ENCODE measurements around the gene ZNF205. TPM values are rescaled to one million over a fixed set of nuclear protein-coding genes. Genes with fewer than 3 reads are reported as not detected.

ZNF205 gene
- total RNA-seq, 1 experiment from 2014 or later, result 12.1 TPM

DNA sequence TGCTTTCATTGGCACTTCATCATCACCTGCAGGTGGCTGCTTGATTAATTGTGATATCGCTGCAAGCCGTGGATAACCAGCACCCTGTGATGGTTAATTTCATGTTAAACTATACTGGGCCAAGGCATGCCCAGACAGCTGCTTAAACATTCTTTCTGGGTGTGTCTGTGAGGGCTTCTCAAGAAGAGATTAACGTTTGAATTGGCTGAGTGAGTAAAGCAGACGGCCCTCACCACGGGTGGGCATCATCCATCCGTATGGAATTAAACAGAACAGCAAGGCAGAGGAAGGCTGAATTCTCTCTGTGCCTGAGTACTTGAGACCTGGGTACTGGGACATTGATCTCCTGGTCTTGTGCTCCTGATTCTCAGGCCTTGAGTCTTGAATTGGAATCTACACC, 15.4 kb downstream of the ZNF205 start:
- TF ChIP-seq, protein P1, sequence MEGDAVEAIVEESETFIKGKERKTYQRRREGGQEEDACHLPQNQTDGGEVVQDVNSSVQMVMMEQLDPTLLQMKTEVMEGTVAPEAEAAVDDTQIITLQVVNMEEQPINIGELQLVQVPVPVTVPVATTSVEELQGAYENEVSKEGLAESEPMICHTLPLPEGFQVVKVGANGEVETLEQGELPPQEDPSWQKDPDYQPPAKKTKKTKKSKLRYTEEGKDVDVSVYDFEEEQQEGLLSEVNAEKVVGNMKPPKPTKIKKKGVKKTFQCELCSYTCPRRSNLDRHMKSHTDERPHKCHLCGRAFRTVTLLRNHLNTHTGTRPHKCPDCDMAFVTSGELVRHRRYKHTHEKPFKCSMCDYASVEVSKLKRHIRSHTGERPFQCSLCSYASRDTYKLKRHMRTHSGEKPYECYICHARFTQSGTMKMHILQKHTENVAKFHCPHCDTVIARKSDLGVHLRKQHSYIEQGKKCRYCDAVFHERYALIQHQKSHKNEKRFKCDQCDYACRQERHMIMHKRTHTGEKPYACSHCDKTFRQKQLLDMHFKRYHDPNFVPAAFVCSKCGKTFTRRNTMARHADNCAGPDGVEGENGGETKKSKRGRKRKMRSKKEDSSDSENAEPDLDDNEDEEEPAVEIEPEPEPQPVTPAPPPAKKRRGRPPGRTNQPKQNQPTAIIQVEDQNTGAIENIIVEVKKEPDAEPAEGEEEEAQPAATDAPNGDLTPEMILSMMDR (IDR thresholded peaks at IDR 0.05; ENCODE audit: unreplicated experiment), result no peak
- H3K4me1 Mint-ChIP-seq (ENCODE audit: insufficient read depth, unreplicated experiment), result peaks cover 27% of the 10 kb centered on the region
- peak overlapping the region; percentile 14 for H3K4me3 Mint-ChIP-seq (ENCODE audit: unreplicated experiment)
- no TSS peak for BruUV-seq (replicated peaks)
- ChIA-PET POLR2A (interaction anchor here (0.6 to 6.7 kb wide), 9 partner anchors 15 to 69 kb away, joined by 3 to 47 read pairs (median 4); partner anchors contain the start of gene ZNF205), CTCF (interaction anchor here (0.6 to 9.1 kb wide), 9 partner anchors 22 to 527 kb away, joined by 3 to 75 read pairs (median 4); partner anchors contain the start of gene DNASE1)
- H3K36me3 Mint-ChIP-seq (ENCODE audit: insufficient read depth, unreplicated experiment), result peaks cover 52% of the 10 kb centered on the region
- H3K27ac Mint-ChIP-seq (ENCODE audit: low read depth, unreplicated experiment), result no peak overlapping the region
- no peak for DNase-seq (ENCODE audit: unreplicated experiment)
- no peaks in the 10 kb centered on the region for H3K27me3 Mint-ChIP-seq (ENCODE audit: insufficient read depth, unreplicated experiment)
- intact Hi-C loops (cut with micrococcal nuclease), result no loop called here
- no peaks in the 10 kb centered on the region for H3K9me3 Mint-ChIP-seq (ENCODE audit: unreplicated experiment)

DNA sequence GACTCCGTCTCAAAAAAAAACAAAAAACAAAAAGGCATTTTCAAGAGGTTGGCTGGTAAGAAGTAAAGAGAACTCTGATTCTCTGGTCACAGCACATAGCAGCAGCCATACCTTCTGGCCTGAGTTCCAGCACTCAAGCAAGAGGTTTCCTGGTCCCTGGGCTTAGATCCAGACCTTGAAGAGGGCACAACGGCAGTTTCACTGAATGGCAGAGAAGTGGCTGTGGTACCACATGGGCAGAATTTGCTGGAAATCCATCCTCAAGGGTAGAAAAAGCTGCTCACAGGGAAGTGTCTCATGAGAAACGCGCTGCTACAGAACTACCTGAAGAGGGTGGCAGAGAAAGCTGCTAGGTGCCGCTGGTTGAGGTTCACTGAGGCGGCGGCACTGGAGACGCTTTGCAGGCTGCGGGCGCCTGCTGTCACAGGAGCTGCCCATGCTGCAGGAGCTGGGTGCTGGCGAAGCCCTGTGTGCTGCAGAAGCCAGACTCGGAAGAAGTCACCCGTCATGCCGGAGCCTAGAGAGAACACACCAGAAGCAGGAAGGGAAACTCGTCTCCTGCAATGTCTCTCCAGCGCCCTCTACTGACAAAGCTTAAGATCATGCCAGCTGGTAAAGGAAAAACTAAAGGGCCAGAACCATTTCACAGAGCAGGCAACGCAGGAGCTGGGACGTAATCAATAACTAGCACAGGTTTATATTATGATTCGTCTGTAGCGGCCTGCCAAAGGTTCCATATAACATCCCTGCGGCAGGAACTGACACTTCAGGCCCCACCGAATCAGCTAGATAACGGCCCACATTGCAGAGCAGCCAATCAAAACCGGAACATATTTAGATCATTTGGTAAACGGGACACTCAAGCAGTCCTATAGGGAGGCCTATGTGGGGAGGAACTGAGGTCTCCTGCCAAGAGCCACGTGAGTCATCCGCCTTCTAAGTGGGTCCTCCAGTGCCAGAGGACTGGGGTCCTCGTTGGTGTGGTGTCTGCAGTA, 17.0 kb downstream of the ZNF205 start:
- Mint-ChIP-seq H3K4me1 (ENCODE audit: insufficient read depth, unreplicated experiment) (peaks cover 21% of the 10 kb centered on the region), H3K36me3 (ENCODE audit: insufficient read depth, unreplicated experiment) (peaks cover 52% of the 10 kb centered on the region), H3K27me3 (ENCODE audit: insufficient read depth, unreplicated experiment) (no peaks in the 10 kb centered on the region), H3K27ac (ENCODE audit: low read depth, unreplicated experiment) (peak overlapping the region; percentile 51), H3K4me3 (ENCODE audit: unreplicated experiment) (peak overlapping the region; percentile 80), H3K9me3 (ENCODE audit: unreplicated experiment) (no peaks in the 10 kb centered on the region)
- TF ChIP-seq, protein P1 (IDR thresholded peaks at IDR 0.05; ENCODE audit: unreplicated experiment), result peak; percentile 89
- intact Hi-C loops (cut with micrococcal nuclease), result loop anchor here (1.0 kb wide), 1 partner anchor 70 kb away; no protein-coding TSS in a partner anchor
- ChIA-PET POLR2A (interaction anchor here (1.1 to 6.7 kb wide), 13 partner anchors 16 to 109 kb away, joined by 3 to 47 read pairs (median 5); partner anchors contain the start of genes HCFC1R1, TNFRSF12A and ZNF205), CTCF (interaction anchor here (0.5 to 9.1 kb wide), 49 partner anchors 8 to 1165 kb away, joined by 3 to 75 read pairs (median 4); partner anchors contain the start of genes HCFC1R1, RPS2, THOC6 and ZNF205)
- DNase-seq (ENCODE audit: unreplicated experiment), result peak; percentile 90
- no TSS peak for BruUV-seq (replicated peaks)

DNA sequence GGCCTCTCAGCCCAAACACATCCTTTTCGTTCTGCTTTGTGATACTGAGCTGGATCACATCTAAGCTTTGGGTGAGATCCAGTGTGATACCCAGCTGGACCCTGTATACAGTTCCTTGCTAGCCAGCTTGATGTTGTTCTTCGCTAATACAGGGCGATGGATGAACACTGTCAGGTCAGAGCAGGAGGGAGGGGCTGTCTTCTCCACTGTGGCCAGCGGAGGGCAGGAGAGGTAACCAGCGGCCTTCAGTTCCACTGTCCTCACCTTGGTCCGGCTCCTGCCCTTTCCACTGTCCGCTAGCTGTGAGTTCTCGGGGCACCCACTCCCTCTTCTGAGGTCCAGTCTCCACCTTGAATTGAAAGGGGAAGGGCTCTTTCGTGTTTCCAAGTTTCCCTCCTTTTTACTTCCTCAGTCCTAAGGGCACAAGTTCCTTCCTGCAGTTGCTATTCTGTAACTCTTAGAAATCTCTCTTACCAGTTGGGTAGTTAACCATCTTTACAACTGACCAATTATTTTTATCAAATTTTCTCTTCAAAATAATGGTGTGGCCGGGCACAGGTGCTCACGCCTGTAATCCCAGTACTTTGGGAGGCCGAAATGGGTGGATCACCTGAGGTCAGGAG, 19.5 kb downstream of the ZNF205 start:
- no peak overlapping the region for H3K4me3 Mint-ChIP-seq (ENCODE audit: unreplicated experiment)
- H3K36me3 Mint-ChIP-seq (ENCODE audit: insufficient read depth, unreplicated experiment), result peaks cover 36% of the 10 kb centered on the region
- H3K9me3 Mint-ChIP-seq (ENCODE audit: unreplicated experiment), result no peaks in the 10 kb centered on the region
- ChIA-PET POLR2A (interaction anchor here (0.5 to 1.9 kb wide), 4 partner anchors 19 to 1692 kb away, joined by 3 to 7 read pairs (median 4); no protein-coding TSS in a partner anchor), CTCF (interaction anchor here (0.6 to 9.1 kb wide), 19 partner anchors 9 to 366 kb away, joined by 3 to 75 read pairs (median 4); partner anchors contain the start of genes ZNF205 and ZSCAN10)
- TF ChIP-seq, protein P1 (IDR thresholded peaks at IDR 0.05; ENCODE audit: unreplicated experiment), result peak; percentile 56
- no peaks in the 10 kb centered on the region for H3K27me3 Mint-ChIP-seq (ENCODE audit: insufficient read depth, unreplicated experiment)
- H3K27ac Mint-ChIP-seq (ENCODE audit: low read depth, unreplicated experiment), result no peak overlapping the region
- BruUV-seq (replicated peaks), result no TSS peak
- intact Hi-C loops (cut with micrococcal nuclease), result loop anchor here (1.0 kb wide), 2 partner anchors 18 to 34 kb away; no protein-coding TSS in a partner anchor
- peaks cover 16% of the 10 kb centered on the region for H3K4me1 Mint-ChIP-seq (ENCODE audit: insufficient read depth, unreplicated experiment)
- peak; percentile 60 for DNase-seq (ENCODE audit: unreplicated experiment)

Measured in MCF 10A (cell line).